Stimulated activated CD4-positive, alpha-beta T cell treated with anti-CD3 and anti-CD28 coated beads, Interleukin-4, amount 100 ng/mL, for 1 hour (primary cell): Measurements from ENCODE around the gene CENPQ.

Experiments used
- DNase-seq: peaks from one replicate; pipeline ENCODE4 v3.0.0-alpha.2; 2020

Gene CENPQ

DNA sequence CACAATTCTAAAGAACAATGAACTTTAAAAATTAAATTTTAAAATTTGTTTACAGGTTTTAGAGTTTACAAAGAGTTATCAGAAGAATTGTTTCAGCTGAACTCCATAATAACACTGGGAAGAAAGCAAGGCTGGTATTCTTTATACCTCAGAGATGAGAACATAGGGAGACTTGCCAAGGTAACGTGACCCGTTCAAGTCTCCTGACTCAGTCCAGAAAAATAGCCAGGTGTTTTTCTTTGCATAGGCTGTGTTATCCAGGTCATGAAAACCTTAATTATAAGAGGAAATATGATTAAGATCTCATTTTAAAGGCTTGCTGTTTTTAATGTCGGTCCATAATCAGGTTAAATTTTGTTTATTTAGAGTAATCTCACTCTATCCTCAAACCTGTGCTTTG lies 78.8 kb downstream of the CENPQ start:
- DNase-seq = no peak
